Central memory CD8-positive, alpha-beta T cell (primary cell): ENCODE measurements around the gene ELK3.

ENCODE experiments used
- ATAC-seq: fragments of 150-1000 bp; cut with Tn5 transposase; replicated peaks from 2 replicates; pipeline ENCODE4 v1.10.0; 2022; ENCODE audit warnings: mild to moderate bottlenecking, moderate FRiP score, moderate number of reproducible peaks; ENCODE audit not compliant: poor library complexity, severe bottlenecking; ENCODE audit errors: extremely low read depth
- DNase-seq, 2 donors: peaks; one replicate each; pipeline ENCODE4 v3.0.0; 2021; ENCODE audit warnings: low spot score in 2 of 2
- H3K27ac Mint-ChIP-seq: one replicate; pipeline ENCODE4 v1.8.0; 2022; ENCODE audit warnings: low read depth, mild to moderate bottlenecking, moderate library complexity, mixed read lengths
- H3K27me3 Mint-ChIP-seq: one replicate; pipeline ENCODE4 v1.8.0; 2022; ENCODE audit warnings: mixed read lengths
- H3K36me3 Mint-ChIP-seq: one replicate; pipeline ENCODE4 v1.8.0; 2022; ENCODE audit warnings: mild to moderate bottlenecking, moderate library complexity, mixed read lengths; ENCODE audit not compliant: insufficient read depth
- H3K4me1 Mint-ChIP-seq: one replicate; pipeline ENCODE4 v1.8.0; 2022; ENCODE audit warnings: mixed read lengths
- H3K4me3 Mint-ChIP-seq: one replicate; pipeline ENCODE4 v1.8.0; 2022; ENCODE audit warnings: mild to moderate bottlenecking, moderate library complexity, mixed read lengths
- H3K9me3 Mint-ChIP-seq: one replicate; pipeline ENCODE4 v1.8.0; 2022; ENCODE audit warnings: mixed read lengths

The ELK3 gene

DNA sequence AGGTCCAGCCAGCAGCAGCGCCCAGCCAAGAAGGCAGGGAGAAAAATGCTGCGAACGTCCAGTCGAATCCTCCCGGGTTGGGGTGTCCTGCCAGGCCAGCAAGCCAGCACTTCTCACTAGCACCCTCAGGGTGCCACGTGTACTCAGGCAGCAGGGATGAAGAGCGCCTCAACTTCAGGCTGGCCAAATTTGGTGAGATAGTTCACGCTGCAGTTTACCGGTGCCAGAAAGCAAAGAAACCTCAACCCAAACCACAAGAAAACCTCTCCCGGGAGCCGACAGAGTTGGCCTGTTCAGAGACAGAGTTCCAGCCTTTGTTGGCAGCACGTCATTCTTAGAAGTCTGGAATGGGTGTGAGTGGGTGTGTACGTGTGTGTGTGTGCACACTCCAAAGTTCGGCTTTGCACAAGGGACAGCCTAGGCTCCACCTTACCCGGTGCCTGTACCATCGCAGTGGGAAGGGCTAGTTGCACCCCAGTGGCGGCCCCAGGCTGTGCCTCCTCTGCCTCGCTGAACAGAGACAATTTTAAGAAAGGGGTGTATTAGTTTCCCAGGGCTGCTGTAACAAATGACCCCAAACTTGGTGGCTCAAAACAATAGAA is 42.1 kb downstream of the ELK3 start:
- DNase-seq (no peak), ATAC-seq (peak; percentile 27)
- no peaks in the 10 kb centered on the region for H3K9me3 Mint-ChIP-seq
- no peaks in the 10 kb centered on the region for H3K27me3 Mint-ChIP-seq
- peaks cover 70% of the 10 kb centered on the region for H3K4me1 Mint-ChIP-seq
- peak overlapping the region; percentile 57 for H3K4me3 Mint-ChIP-seq
- peaks cover 18% of the 10 kb centered on the region for H3K36me3 Mint-ChIP-seq
- peak overlapping the region; percentile 98 for H3K27ac Mint-ChIP-seq

GRCh38 chr12:96237035-96237434 is 42.9 kb downstream of the ELK3 start:
- DNase-seq (no peak), ATAC-seq (no peak)
- no peaks in the 10 kb centered on the region for H3K9me3 Mint-ChIP-seq
- H3K36me3 Mint-ChIP-seq = peaks cover 23% of the 10 kb centered on the region
- H3K4me3 Mint-ChIP-seq = peak overlapping the region; percentile 57
- no peaks in the 10 kb centered on the region for H3K27me3 Mint-ChIP-seq
- peak overlapping the region; percentile 98 for H3K27ac Mint-ChIP-seq
- H3K4me1 Mint-ChIP-seq = peaks cover 73% of the 10 kb centered on the region

DNA sequence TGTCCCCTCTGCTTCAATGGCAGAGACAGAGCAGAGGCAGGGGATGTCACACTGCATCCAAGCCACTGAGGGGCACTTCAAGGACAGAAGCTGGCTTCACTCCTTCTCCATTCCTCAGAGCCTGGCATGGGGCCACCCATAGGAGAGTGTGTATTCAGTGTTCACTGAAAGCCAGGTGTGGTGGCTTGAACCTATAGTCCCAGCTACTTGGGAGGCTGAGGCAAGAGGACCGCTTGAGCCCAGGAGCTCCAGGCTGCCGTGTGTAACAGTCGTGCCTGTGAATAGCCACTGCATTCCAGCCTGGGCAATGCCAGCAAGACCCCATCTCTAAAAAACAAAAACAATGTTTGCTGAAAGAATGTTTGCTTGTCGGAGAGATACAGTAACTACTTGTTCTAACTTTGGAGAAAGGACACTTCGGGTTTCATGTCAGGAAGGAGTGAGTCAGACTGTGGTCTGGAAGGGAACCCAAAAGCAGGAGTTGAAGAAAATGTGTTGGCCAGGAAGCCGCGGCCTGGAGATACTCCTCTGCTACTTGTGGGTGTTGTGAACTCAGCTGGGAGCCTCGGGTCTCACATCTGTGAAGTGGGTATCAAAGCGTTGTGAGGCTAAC is 43.4 kb downstream of the ELK3 start:
- Mint-ChIP-seq H3K4me3 (peak overlapping the region; percentile 57), H3K27me3 (no peaks in the 10 kb centered on the region), H3K27ac (peak overlapping the region; percentile 98), H3K4me1 (peaks cover 77% of the 10 kb centered on the region), H3K9me3 (no peaks in the 10 kb centered on the region), H3K36me3 (peaks cover 28% of the 10 kb centered on the region)
- DNase-seq (peak in 1 of 2 donors; percentile 50), ATAC-seq (peak; percentile 31)

GRCh38 chr12:96238336-96239047 is 44.3 kb downstream of the ELK3 start:
- H3K27ac Mint-ChIP-seq = peak overlapping the region; percentile 98
- DNase-seq (no peak), ATAC-seq (no peak)
- H3K9me3 Mint-ChIP-seq = no peaks in the 10 kb centered on the region
- peaks cover 32% of the 10 kb centered on the region for H3K36me3 Mint-ChIP-seq
- H3K4me1 Mint-ChIP-seq = peaks cover 86% of the 10 kb centered on the region
- H3K27me3 Mint-ChIP-seq = no peaks in the 10 kb centered on the region
- H3K4me3 Mint-ChIP-seq = peak overlapping the region; percentile 57

DNA sequence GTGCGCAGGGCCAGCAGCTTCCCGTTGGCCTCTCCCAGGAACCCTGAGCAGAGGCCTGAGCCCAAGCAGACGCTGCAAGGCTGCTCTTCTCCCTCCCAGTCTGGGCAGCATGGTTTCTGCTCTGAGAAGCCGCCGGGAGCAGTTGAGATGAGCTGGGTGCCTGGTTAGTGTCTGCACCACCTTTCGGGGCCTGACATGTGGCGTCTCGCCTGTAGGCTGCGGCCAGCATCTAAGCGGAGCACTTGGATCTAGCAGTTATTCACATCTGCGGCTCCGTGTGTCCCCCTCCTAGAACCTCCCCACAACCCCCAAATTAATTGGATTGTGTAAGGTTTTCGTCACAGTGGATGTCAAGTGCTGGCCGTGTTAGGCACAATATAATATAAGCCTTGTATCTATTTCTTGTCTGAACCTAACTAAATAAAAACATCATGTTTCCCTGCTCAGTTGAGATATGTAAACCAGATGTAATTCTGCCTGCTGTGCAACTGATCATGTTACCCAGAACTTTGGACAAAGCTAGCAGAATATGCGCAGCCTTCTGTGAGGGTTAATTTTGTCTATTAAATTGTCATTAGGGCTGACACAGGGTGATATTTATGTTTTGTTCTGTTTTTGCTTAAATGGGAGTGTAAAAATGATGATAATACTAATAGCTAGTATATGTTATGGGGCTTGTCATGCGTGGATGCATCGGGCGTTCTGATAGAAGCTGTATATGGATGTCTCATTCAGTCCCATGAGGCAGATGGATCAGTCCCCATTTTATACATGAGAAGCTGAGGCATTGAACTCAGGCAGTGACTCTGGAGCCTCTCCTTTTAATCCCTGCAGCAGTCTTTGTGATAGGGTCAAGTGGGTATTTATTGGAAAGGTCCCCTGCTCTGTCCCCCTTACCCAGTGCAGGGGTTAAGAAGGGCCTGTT is 45.8 kb downstream of the ELK3 start:
- Mint-ChIP-seq H3K4me1 (peaks cover 80% of the 10 kb centered on the region), H3K27ac (peak overlapping the region; percentile 98), H3K9me3 (no peaks in the 10 kb centered on the region), H3K4me3 (peak overlapping the region; percentile 19), H3K36me3 (peaks cover 33% of the 10 kb centered on the region), H3K27me3 (no peaks in the 10 kb centered on the region)
- no peak for ATAC-seq
- no peak for DNase-seq

DNA sequence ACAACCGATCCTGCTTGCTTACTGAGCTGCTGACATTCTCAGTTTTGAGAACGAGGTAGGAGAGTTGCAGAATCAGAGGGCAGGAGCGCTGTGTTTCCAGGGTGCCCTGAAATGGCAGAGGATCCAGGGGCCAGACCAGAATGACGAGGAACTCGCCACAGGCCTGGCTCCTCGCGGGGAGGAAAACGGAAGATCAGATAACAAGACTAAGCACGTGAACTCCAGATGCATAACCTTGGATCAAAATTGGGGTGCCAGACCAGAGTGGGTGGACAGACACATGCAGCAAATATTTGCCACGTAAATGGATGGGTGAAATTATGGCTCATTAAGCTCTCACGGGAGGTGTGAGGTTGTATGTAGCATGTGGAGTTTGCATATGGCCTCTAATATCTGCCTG is 46.5 kb downstream of the ELK3 start:
- ATAC-seq (no peak), DNase-seq (no peak)
- no peaks in the 10 kb centered on the region for H3K27me3 Mint-ChIP-seq
- peak overlapping the region; percentile 98 for H3K27ac Mint-ChIP-seq
- peak overlapping the region; percentile 19 for H3K4me3 Mint-ChIP-seq
- peaks cover 31% of the 10 kb centered on the region for H3K36me3 Mint-ChIP-seq
- H3K4me1 Mint-ChIP-seq = peaks cover 73% of the 10 kb centered on the region
- H3K9me3 Mint-ChIP-seq = no peaks in the 10 kb centered on the region

GRCh38 chr12:96241431-96241830 is 47.3 kb downstream of the ELK3 start:
- Mint-ChIP-seq H3K4me3 (peak overlapping the region; percentile 73), H3K36me3 (peaks cover 31% of the 10 kb centered on the region), H3K27me3 (no peaks in the 10 kb centered on the region), H3K27ac (peak overlapping the region; percentile 98), H3K4me1 (peaks cover 65% of the 10 kb centered on the region), H3K9me3 (no peaks in the 10 kb centered on the region)
- DNase-seq (no peak), ATAC-seq (no peak)

GRCh38 chr12:96241846-96242256 is 47.7 kb downstream of the ELK3 start:
- Mint-ChIP-seq H3K27me3 (no peaks in the 10 kb centered on the region), H3K4me3 (peak overlapping the region; percentile 73), H3K9me3 (no peaks in the 10 kb centered on the region), H3K36me3 (peaks cover 32% of the 10 kb centered on the region), H3K27ac (peak overlapping the region; percentile 98), H3K4me1 (peaks cover 61% of the 10 kb centered on the region)
- DNase-seq = peak; percentile 46 to 90
- ATAC-seq = peak; percentile 97

DNA sequence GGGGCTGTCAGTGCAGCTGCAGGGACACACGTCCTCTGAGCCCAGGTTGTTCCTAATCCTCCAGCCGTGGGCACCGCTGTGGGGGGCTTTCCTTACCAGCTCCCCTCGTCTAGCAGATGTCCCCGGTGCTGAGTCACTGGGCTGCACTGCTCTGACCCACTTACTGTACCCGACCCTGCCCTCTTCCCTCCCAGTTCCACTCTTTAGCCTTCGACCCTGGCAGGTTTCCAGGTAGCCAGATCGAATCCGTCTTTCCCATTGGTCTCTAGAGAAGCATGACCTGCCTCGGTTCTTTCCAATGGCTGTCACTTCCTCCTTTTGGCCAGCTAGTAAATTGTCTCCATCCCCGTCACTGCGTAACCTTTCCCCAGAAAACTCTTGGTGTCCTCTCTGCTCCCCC is 48.4 kb downstream of the ELK3 start:
- Mint-ChIP-seq H3K27me3 (no peaks in the 10 kb centered on the region), H3K9me3 (no peaks in the 10 kb centered on the region), H3K4me1 (peaks cover 57% of the 10 kb centered on the region), H3K27ac (peak overlapping the region; percentile 98), H3K4me3 (peak overlapping the region; percentile 73), H3K36me3 (peaks cover 36% of the 10 kb centered on the region)
- DNase-seq (no peak), ATAC-seq (no peak)

GRCh38 chr12:96244826-96245225 is 50.7 kb downstream of the ELK3 start:
- Mint-ChIP-seq H3K4me1 (peaks cover 47% of the 10 kb centered on the region), H3K27me3 (no peaks in the 10 kb centered on the region), H3K27ac (no peak overlapping the region), H3K4me3 (no peak overlapping the region), H3K9me3 (no peaks in the 10 kb centered on the region), H3K36me3 (peaks cover 52% of the 10 kb centered on the region)
- ATAC-seq (no peak), DNase-seq (no peak)

DNA sequence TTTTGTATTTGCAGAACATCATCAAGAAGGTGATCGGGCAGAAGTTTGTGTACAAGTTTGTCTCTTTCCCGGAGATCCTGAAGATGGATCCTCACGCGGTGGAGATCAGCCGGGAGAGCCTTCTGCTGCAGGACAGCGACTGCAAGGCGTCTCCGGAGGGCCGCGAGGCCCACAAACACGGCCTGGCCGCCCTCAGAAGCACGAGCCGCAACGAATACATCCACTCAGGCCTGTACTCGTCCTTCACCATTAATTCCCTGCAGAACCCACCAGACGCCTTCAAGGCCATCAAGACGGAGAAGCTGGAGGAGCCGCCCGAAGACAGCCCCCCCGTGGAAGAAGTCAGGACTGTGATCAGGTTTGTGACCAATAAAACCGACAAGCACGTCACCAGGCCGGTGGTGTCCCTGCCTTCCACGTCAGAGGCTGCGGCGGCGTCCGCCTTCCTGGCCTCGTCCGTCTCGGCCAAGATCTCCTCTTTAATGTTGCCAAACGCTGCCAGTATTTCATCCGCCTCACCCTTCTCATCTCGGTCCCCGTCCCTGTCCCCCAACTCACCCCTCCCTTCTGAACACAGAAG is 52.8 kb downstream of the ELK3 start:
- DNase-seq = no peak

GRCh38 chr12:96247563-96247962 is 53.4 kb downstream of the ELK3 start:
- Mint-ChIP-seq H3K4me1 (peaks cover 44% of the 10 kb centered on the region), H3K27me3 (no peaks in the 10 kb centered on the region), H3K9me3 (no peaks in the 10 kb centered on the region), H3K4me3 (no peak overlapping the region), H3K36me3 (peaks cover 46% of the 10 kb centered on the region), H3K27ac (peak overlapping the region; percentile 79)
- DNase-seq = no peak
- ATAC-seq = no peak

More for the DNA sequence above, 52.8 kb downstream of the ELK3 start:
- peak overlapping the region; percentile 79 for H3K27ac Mint-ChIP-seq
- no peak for ATAC-seq
- peaks cover 45% of the 10 kb centered on the region for H3K4me1 Mint-ChIP-seq
- peak overlapping the region; percentile 2 for H3K4me3 Mint-ChIP-seq
- no peaks in the 10 kb centered on the region for H3K27me3 Mint-ChIP-seq
- no peaks in the 10 kb centered on the region for H3K9me3 Mint-ChIP-seq
- peaks cover 51% of the 10 kb centered on the region for H3K36me3 Mint-ChIP-seq
